ENCODE measurements around the gene ABCB4. TPM values are rescaled to one million over a fixed set of nuclear protein-coding genes. Genes with fewer than 3 reads are reported as not detected.

The ABCB4 gene
- total RNA-seq, 2 experiments from 2014 or later: 0.14 TPM; not detected in 1

DNA sequence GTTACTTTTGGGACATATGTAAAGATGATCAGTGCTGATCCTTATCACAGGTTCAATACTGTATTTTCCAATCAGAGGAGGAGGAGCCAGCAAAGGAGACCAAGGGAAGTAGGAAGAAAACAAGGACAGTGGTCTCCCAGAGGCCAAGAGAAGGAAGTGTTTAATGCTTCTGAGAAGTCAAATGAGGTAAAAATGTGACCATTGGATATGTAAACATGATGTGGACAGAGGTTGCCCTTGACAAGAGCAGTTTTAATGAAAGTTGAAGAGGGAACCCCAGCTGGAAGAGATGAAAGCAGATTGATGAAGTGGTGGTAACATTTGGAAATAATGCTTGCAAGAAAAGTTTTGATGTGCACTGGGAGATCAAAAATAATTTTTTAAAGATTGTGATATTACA, 111.2 kb downstream of the ABCB4 start:
- intact Hi-C loops (cut with micrococcal nuclease): no loop called here
- ChIA-PET CTCF (no interaction called here), POLR2A (no interaction called here)
- Mint-ChIP-seq H3K27me3 (no peaks in the 10 kb centered on the region), H3K4me1 (ENCODE audit: low read depth) (peaks cover 2% of the 10 kb centered on the region), H3K36me3 (ENCODE audit: low read depth) (peaks cover 3% of the 10 kb centered on the region), H3K9me3 (no peaks in the 10 kb centered on the region), H3K4me3 (no peak overlapping the region), H3K27ac (no peak overlapping the region)
- no peak for ATAC-seq
- TF ChIP-seq, protein P1, sequence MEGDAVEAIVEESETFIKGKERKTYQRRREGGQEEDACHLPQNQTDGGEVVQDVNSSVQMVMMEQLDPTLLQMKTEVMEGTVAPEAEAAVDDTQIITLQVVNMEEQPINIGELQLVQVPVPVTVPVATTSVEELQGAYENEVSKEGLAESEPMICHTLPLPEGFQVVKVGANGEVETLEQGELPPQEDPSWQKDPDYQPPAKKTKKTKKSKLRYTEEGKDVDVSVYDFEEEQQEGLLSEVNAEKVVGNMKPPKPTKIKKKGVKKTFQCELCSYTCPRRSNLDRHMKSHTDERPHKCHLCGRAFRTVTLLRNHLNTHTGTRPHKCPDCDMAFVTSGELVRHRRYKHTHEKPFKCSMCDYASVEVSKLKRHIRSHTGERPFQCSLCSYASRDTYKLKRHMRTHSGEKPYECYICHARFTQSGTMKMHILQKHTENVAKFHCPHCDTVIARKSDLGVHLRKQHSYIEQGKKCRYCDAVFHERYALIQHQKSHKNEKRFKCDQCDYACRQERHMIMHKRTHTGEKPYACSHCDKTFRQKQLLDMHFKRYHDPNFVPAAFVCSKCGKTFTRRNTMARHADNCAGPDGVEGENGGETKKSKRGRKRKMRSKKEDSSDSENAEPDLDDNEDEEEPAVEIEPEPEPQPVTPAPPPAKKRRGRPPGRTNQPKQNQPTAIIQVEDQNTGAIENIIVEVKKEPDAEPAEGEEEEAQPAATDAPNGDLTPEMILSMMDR (IDR thresholded peaks at IDR 0.05): no peak
- no peak for DNase-seq

DNA sequence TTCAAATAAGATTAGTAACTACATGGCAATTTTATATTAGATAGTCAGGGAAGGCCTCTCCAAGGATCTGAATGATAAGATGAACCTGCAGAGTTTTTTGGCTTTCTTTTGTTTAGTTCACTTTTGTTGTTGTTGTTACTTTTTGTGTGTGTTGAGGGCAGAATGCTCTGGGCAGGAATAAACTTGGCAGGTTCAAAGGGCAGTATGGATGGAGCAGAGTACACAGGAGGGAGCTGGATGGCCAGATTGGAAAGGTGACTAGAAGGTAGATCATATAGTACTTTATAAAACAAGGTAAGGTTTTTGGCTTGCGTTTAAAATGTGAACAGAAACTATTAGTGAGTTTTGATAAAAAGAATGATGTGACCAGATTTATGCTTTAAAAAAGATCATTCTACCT, 112.1 kb downstream of the ABCB4 start:
- CTCF ChIA-PET: no interaction called here
- H3K9me3 Mint-ChIP-seq: no peaks in the 10 kb centered on the region
- ATAC-seq (no peak), DNase-seq (no peak)
- no peaks in the 10 kb centered on the region for H3K4me1 Mint-ChIP-seq (ENCODE audit: low read depth)
- POLR2A ChIA-PET: no interaction called here
- no peak overlapping the region for H3K4me3 Mint-ChIP-seq
- peaks cover 3% of the 10 kb centered on the region for H3K36me3 Mint-ChIP-seq (ENCODE audit: low read depth)
- no peaks in the 10 kb centered on the region for H3K27me3 Mint-ChIP-seq
- intact Hi-C loops (cut with micrococcal nuclease): no loop called here
- TF ChIP-seq, protein P1 (IDR thresholded peaks at IDR 0.05): no peak
- H3K27ac Mint-ChIP-seq: no peak overlapping the region

DNA sequence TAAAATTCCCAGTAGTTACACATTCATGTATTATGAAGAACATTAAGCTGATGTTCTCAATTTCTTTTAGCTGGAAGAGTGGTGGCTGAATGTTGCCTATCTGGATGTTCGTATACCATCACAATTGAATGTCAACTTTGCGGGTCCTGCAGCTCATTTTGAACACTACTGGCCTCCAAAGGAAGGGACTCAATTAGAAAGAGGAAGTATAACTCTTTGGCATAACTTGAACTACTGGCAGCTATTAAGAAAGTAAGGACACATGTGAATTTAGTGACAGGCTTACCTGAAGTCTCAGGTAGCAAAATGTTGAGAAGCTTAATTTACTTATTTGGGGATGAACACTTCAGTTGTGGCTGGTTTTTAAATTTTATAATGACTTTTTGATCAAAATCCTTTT, 114.2 kb downstream of the ABCB4 start:
- POLR2A ChIA-PET: no interaction called here
- Mint-ChIP-seq H3K4me1 (ENCODE audit: low read depth) (no peaks in the 10 kb centered on the region), H3K4me3 (no peak overlapping the region), H3K9me3 (no peaks in the 10 kb centered on the region), H3K27ac (no peak overlapping the region), H3K27me3 (no peaks in the 10 kb centered on the region), H3K36me3 (ENCODE audit: low read depth) (peaks cover 14% of the 10 kb centered on the region)
- ATAC-seq (no peak), DNase-seq (no peak)
- intact Hi-C loops (cut with micrococcal nuclease): no loop called here
- TF ChIP-seq, protein P1 (IDR thresholded peaks at IDR 0.05): no peak
- CTCF ChIA-PET: interaction anchor here (0.8 to 1.2 kb wide), 2 partner anchors 16 to 55 kb away, joined by 3 to 4 read pairs; no protein-coding TSS in a partner anchor

DNA sequence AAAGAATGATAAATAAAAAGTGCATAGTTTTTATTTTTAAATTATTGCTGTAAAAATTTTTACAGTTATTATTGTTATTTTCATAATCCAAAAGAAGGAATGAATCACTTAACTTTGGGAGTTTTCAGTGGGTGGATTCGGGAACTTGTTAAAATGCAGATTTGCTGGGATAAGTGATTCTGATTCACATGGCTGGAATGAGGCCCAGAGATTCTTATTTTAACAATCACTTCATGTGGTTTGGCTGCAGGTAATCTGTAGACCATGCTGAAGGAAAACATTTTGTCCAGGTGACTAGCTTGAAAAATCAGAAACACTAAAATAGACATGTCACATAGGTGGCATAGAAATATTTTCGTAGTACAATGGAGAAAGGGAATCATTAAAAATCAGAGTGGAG, 116.1 kb downstream of the ABCB4 start:
- Mint-ChIP-seq H3K4me1 (ENCODE audit: low read depth) (no peaks in the 10 kb centered on the region), H3K36me3 (ENCODE audit: low read depth) (peaks cover 28% of the 10 kb centered on the region), H3K27ac (no peak overlapping the region), H3K9me3 (peaks cover 1% of the 10 kb centered on the region), H3K4me3 (no peak overlapping the region), H3K27me3 (no peaks in the 10 kb centered on the region)
- intact Hi-C loops (cut with micrococcal nuclease): no loop called here
- no peak for ATAC-seq
- ChIA-PET POLR2A (no interaction called here), CTCF (interaction anchor here (1.3 kb wide), 1 partner anchor 47 kb away, joined by 4 read pairs; no protein-coding TSS in a partner anchor)
- DNase-seq: no peak
- TF ChIP-seq, protein P1 (IDR thresholded peaks at IDR 0.05): no peak

DNA sequence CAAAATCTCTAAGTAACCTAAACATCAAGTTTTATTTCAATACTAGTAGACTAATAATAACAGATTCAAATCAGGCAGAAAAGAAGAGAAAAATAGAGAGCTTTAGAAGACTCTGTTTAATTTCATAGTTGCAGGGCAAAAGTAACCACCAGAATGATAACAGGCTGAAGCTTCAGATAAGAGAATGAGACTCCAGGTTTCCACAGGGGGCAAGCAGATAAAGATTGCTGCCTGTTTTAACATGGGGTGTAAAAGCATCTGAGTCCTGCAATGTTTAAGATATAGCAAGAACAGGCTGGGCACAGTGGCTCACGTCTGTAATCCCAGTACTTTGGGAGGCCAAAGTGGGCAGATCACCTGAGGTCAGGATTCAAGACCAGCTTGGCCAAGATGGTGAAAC, 119.0 kb downstream of the ABCB4 start:
- intact Hi-C loops (cut with micrococcal nuclease): no loop called here
- ATAC-seq: no peak
- POLR2A ChIA-PET: no interaction called here
- Mint-ChIP-seq H3K4me1 (ENCODE audit: low read depth) (no peaks in the 10 kb centered on the region), H3K27ac (no peak overlapping the region), H3K27me3 (no peaks in the 10 kb centered on the region), H3K4me3 (no peak overlapping the region), H3K36me3 (ENCODE audit: low read depth) (peaks cover 45% of the 10 kb centered on the region), H3K9me3 (peaks cover 5% of the 10 kb centered on the region)
- no peak for DNase-seq
- CTCF ChIA-PET: no interaction called here
- TF ChIP-seq, protein P1 (IDR thresholded peaks at IDR 0.05): no peak
